Measurements from ENCODE around the gene PHOX2B.

PHOX2B gene

DNA sequence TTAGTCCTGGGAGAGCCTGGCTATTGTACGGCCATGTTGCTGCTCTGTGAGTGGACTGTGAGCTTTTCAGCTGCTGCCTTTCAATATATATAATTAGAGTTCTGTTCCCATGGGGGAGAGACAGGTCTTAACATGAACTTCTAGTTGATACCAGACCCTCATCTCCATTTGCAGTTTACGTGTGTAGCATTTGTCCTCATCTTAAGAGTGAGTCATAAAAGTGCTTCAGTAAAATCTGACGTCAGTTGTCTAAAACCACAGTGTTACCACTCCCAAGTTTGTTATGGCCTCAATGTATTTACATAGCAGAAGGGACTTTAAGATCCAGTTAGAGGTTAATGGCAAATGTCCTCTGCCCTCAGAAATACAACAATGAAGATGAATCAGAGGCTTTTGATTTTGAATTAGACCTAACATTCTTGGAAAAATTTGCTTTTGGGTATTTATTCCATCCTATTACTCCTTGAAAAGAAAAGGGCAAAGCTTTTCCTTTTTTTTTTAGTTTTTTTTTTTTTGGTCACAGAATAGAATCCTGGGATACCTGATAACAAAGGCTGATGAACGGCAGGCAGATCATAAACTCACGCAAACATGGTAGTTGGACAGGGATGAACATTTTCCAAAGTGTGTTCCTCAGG, 38.6 kb downstream of the PHOX2B start:
- no peak for DNase-seq

GRCh38 chr4:41703785-41704184, 44.7 kb downstream of the PHOX2B start:
- DNase-seq = no peak

- DNase-seq = no peak
These were observed 45.8 kb downstream of the PHOX2B start for GRCh38 chr4:41702770-41703169.

DNA sequence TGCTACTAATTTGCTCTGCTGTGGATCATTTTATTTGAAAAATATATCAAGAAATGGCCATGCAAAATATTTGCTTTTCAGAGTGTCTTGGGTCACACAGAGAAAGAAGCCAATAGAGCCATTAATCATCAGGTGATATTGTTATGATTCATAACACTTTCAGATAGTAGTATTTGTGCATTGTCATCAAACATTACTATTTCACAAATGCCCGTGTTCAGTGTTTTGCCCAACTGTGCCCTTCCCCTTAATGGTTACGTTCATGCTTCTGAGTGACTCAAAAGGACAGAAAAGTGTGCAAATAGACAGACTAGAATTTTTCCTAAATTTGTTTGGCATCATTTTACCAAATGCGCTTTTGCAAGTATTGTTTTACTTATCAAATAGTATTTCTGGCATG, 46.5 kb downstream of the PHOX2B start:
- no peak for DNase-seq

GRCh38 chr4:41696763-41697162, 51.8 kb downstream of the PHOX2B start:
- DNase-seq = no peak

- no peak for DNase-seq
These were observed 52.4 kb downstream of the PHOX2B start for GRCh38 chr4:41696131-41696530.

Data from activated CD4-positive, CD25-positive, alpha-beta regulatory T cell treated with anti-CD3 and anti-CD28 coated beads, Interleukin-2, amount 50 U/mL, for 72 hours (primary cell).